ENCODE results near the gene STIMATE.

DNA sequence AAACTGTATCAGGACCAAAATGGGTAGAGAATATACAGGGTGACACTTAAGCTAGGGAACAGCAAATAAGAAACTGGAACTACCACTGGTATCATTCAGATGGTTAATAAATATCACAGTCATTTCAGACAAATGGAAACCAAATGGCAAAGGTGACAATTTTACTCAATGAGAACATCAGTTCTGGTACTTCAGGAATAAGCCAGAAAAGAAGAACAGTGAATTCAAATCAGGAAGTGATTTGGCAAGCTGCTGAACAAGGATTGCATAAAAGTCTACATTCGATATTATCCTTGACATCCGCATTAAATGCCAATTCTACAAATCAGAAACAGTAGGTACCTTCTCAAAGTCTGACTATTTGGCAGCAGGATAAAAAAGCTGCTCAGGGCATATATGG is 23.5 kb upstream of the STIMATE start:
- TF ChIP-seq, protein P1, sequence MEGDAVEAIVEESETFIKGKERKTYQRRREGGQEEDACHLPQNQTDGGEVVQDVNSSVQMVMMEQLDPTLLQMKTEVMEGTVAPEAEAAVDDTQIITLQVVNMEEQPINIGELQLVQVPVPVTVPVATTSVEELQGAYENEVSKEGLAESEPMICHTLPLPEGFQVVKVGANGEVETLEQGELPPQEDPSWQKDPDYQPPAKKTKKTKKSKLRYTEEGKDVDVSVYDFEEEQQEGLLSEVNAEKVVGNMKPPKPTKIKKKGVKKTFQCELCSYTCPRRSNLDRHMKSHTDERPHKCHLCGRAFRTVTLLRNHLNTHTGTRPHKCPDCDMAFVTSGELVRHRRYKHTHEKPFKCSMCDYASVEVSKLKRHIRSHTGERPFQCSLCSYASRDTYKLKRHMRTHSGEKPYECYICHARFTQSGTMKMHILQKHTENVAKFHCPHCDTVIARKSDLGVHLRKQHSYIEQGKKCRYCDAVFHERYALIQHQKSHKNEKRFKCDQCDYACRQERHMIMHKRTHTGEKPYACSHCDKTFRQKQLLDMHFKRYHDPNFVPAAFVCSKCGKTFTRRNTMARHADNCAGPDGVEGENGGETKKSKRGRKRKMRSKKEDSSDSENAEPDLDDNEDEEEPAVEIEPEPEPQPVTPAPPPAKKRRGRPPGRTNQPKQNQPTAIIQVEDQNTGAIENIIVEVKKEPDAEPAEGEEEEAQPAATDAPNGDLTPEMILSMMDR (IDR thresholded peaks at IDR 0.05): no peak
- no peak for TF ChIP-seq POLR2A (IDR thresholded peaks at IDR 0.05)
- no peak for TF ChIP-seq POLR2AphosphoS5 (IDR thresholded peaks at IDR 0.05)
- no peak for TF ChIP-seq EP300 (IDR thresholded peaks at IDR 0.05)
